ENCODE data around the gene CPNE2.
"Not testable (repeated sequence)": the region's sequence is repeated elsewhere in the genome, so short reads cannot be mapped to it uniquely, and the experiment has no call there.

The CPNE2 gene

DNA sequence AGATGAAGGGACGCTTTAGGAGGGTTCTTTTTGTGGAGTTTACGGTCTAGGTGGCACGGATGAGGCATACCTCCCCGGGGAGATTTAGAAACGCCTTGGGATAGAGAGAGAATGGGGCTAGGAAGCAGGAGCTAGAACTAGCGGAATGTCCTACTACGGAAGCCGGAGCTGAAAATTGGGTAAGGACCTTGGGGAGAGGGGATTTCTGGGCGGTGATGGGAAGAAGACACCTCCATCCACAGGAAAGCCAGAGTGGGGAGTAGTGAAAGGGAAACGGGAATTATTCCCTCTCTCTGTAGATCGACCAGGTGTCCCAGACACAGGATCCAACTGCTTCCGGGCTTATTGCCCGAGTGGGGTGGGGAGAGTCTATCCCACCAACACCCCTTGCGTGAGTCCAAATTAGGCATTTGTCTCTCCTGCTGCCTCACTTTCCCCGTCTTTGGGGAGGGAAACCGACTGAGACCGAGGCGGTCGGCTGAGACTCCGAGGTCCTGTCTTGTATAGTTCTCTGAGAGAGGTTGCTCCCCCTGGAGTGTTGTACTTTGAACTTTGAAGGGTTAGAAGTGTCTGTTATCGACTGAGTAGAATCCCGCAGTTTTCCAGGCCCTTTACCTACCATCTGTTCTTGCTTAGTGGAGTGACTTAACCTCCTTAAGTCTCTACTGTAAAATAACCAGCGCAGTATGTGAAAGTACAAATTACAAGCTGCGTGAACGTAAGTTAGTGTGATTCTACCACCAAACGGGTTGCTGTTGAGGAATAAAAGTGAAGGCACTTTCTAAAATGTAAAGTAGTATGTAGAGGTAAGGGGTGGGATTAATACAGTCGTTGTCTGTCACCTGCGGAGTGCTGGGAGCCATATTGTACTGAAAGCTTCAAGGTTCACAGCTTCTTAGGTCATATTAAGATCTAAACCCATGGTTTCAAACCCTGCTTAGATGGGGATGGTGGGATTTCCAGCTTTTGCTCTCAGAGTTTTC lies 94.8 kb downstream of the CPNE2 start:
- Histone ChIP-seq H3K4me1 (ENCODE audit: control insufficient read depth, low read depth, low read length) (peaks cover 8% of the 10 kb centered on the region), H3K36me3 (ENCODE audit: control insufficient read depth, low read depth, low read length) (no peaks in the 10 kb centered on the region), H3K27me3 (ENCODE audit: control insufficient read depth, insufficient read depth, low read length) (no peaks in the 10 kb centered on the region), H3K27ac (ENCODE audit: low read length) (no peak overlapping the region), H3K4me3 (ENCODE audit: low read length) (peak overlapping the region; percentile 75), H3K9me3 (ENCODE audit: control insufficient read depth, low read depth, low read length) (no peaks in the 10 kb centered on the region), H3K9ac (ENCODE audit: low read length) (peak overlapping the region; percentile 81)

DNA sequence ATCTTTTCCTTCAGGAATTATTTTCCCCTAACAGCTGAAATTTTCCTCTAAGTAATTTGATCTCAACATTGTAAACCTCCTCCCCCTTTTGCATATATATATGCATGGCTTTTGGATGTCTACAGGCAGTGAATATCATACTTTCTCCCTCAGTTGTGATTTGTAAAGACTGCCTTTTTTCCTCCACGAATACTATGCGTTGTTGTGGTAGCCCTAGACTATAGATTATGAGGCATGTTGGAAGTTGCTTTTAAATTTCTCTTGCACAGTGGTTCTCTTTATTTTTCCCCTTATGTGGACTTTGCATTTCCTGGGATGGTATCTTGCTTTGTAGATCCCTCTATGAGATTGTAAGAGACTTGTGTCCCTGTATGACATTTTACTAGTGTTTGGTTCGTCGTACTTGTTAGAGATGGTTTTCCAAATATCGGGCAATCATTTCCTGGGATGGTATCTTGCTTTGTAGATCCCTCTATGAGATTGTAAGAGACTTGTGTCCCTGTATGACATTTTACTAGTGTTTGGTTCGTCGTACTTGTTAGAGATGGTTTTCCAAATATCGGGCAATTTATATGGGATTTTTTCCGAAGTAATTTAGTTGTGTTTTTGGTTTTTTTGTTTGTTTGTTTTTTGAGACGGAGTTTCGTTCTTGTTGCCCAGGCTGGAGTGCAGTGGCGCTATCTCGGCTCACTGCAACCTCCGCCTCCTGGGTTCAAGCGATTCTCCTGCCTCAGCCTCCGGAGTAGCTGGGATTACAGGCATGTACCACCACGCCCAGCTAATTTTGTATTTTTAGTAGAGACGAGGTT lies 95.7 kb downstream of the CPNE2 start:
- not testable (repeated sequence) for H3K9ac ChIP-seq (ENCODE audit: low read length)
- H3K4me3 ChIP-seq (ENCODE audit: low read length), result peak overlapping the region; percentile 75

DNA sequence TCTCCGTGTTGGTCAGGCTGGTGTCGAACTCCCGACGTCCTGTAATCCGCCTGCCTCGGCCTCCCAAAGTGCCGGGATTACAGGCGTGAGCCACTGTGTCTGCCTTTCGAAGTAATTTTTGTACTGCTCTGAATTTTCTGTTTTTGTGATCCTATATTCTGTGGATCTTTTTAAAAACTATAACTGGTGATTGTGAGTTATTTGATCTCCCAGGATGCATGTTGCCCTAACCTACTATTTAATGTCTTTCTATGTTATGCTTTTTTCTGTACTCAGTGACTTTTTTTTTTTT lies 96.3 kb downstream of the CPNE2 start:
- no peak overlapping the region for H3K27ac ChIP-seq (ENCODE audit: low read length)
- peaks cover 8% of the 10 kb centered on the region for H3K4me1 ChIP-seq (ENCODE audit: control insufficient read depth, low read depth, low read length)

More for the DNA sequence above, 95.7 kb downstream of the CPNE2 start:
- not testable (repeated sequence) for H3K27me3 ChIP-seq (ENCODE audit: control insufficient read depth, insufficient read depth, low read length); H3K9me3 ChIP-seq (ENCODE audit: control insufficient read depth, low read depth, low read length); H3K27ac ChIP-seq (ENCODE audit: low read length); H3K36me3 ChIP-seq (ENCODE audit: control insufficient read depth, low read depth, low read length); H3K4me1 ChIP-seq (ENCODE audit: control insufficient read depth, low read depth, low read length)

DNA sequence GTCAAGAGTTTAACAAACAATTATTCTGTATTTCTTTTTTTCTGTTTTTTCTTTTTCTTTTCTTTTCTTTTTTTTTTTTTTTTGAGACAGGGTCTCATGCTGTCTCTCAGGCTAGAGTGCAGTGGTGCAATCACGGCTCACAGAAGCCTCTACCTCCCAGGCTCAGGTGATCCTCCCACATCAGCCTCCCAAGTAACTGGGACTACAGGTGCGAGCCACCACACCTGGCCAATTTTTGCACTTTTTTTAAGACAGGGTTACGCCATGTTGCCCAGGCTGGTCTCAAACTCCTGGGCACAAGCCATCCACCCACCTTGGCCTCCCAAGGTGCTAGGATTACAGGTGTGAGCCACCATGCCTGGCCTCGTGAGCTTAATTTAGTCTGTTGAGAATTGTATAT lies 97.1 kb downstream of the CPNE2 start:
- H3K27me3 ChIP-seq (ENCODE audit: control insufficient read depth, insufficient read depth, low read length); H3K9ac ChIP-seq (ENCODE audit: low read length); H3K4me3 ChIP-seq (ENCODE audit: low read length); H3K9me3 ChIP-seq (ENCODE audit: control insufficient read depth, low read depth, low read length); H3K36me3 ChIP-seq (ENCODE audit: control insufficient read depth, low read depth, low read length); H3K4me1 ChIP-seq (ENCODE audit: control insufficient read depth, low read depth, low read length); H3K27ac ChIP-seq (ENCODE audit: low read length): not testable (repeated sequence)

More for the DNA sequence above, 96.3 kb downstream of the CPNE2 start:
- H3K27me3 ChIP-seq (ENCODE audit: control insufficient read depth, insufficient read depth, low read length), result no peaks in the 10 kb centered on the region
- no peak overlapping the region for H3K4me3 ChIP-seq (ENCODE audit: low read length)
- no peaks in the 10 kb centered on the region for H3K9me3 ChIP-seq (ENCODE audit: control insufficient read depth, low read depth, low read length)
- H3K9ac ChIP-seq (ENCODE audit: low read length), result no peak overlapping the region
- no peaks in the 10 kb centered on the region for H3K36me3 ChIP-seq (ENCODE audit: control insufficient read depth, low read depth, low read length)

- Histone ChIP-seq H3K4me1 (ENCODE audit: control insufficient read depth, low read depth, low read length) (no peaks in the 10 kb centered on the region), H3K36me3 (ENCODE audit: control insufficient read depth, low read depth, low read length) (no peaks in the 10 kb centered on the region), H3K9ac (ENCODE audit: low read length) (no peak overlapping the region), H3K27ac (ENCODE audit: low read length) (no peak overlapping the region), H3K9me3 (ENCODE audit: control insufficient read depth, low read depth, low read length) (no peaks in the 10 kb centered on the region), H3K27me3 (ENCODE audit: control insufficient read depth, insufficient read depth, low read length) (no peaks in the 10 kb centered on the region), H3K4me3 (ENCODE audit: low read length) (no peak overlapping the region)
These were observed 97.8 kb downstream of the CPNE2 start for GRCh38 chr16:57190136-57190535.

DNA sequence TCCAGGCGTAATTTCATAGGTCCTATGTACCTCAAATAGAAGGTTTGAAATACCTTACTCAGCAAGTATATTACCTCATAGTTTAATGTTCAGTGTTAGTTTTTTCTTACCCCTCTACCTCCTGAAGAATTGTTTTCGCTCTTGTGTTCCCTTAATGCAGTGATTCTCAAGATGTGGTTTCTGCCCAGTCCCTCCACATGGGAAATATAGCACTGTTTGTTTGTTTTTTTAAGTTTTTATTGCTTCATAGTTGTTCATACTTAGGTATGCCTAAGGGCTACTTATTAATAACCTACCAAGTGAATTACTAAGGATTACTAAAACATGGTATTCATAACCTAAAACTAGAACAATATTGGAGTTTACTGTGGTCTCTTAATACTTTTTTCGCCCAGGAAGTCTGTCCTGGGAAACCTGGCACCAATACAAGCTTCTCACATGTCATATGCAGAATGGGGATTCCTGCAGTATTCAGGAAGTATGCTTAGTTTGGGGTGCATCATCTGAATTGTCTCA lies 98.7 kb downstream of the CPNE2 start:
- no peaks in the 10 kb centered on the region for H3K27me3 ChIP-seq (ENCODE audit: control insufficient read depth, insufficient read depth, low read length)
- no peaks in the 10 kb centered on the region for H3K36me3 ChIP-seq (ENCODE audit: control insufficient read depth, low read depth, low read length)
- no peaks in the 10 kb centered on the region for H3K9me3 ChIP-seq (ENCODE audit: control insufficient read depth, low read depth, low read length)
- no peak overlapping the region for H3K27ac ChIP-seq (ENCODE audit: low read length)
- no peak overlapping the region for H3K9ac ChIP-seq (ENCODE audit: low read length)
- H3K4me3 ChIP-seq (ENCODE audit: low read length), result no peak overlapping the region
- no peaks in the 10 kb centered on the region for H3K4me1 ChIP-seq (ENCODE audit: control insufficient read depth, low read depth, low read length)

- no peaks in the 10 kb centered on the region for H3K9me3 ChIP-seq (ENCODE audit: control insufficient read depth, low read depth, low read length)
- no peak overlapping the region for H3K4me3 ChIP-seq (ENCODE audit: low read length)
- no peak overlapping the region for H3K27ac ChIP-seq (ENCODE audit: low read length)
- no peaks in the 10 kb centered on the region for H3K27me3 ChIP-seq (ENCODE audit: control insufficient read depth, insufficient read depth, low read length)
- no peaks in the 10 kb centered on the region for H3K36me3 ChIP-seq (ENCODE audit: control insufficient read depth, low read depth, low read length)
- no peak overlapping the region for H3K9ac ChIP-seq (ENCODE audit: low read length)
- no peaks in the 10 kb centered on the region for H3K4me1 ChIP-seq (ENCODE audit: control insufficient read depth, low read depth, low read length)
These were observed 99.8 kb downstream of the CPNE2 start for GRCh38 chr16:57192146-57192545.

DNA sequence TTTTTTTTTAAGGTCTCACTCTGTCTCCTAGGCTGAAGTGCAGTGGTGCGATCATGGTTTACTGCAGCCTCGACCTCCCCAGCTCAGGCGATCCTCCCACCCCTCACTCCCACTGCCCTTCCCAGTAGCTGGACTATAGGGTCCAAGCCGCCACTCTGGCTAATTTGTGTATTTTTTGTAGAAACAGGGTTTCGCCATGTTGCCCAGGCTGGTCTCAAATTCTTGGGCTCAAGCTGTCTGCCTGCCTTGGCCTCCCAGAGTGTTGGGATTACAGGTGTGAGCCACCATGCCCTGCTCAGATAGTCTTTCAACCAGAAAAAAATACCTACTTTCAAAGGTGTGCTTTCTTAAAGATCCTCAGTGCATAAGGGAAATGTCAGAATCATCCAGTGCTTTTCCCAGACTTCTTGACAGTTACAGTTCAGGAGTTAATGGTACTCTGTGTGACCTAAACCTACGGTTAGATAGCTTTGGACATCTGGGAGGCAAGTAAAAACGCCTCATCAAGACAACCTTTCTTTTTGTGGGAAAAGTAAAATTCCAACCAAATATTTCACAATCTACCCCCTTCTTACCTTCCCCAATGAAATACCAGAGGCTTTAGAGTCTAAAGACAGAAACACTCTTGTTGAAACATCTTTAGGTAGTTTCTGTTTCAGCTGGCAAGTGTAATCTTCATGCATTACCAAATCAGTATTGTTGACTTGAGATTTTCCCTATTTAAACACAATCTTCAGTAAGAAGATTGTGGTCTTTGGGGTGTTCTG lies 100.5 kb downstream of the CPNE2 start:
- H3K9me3 ChIP-seq (ENCODE audit: control insufficient read depth, low read depth, low read length), result no peaks in the 10 kb centered on the region
- no peaks in the 10 kb centered on the region for H3K36me3 ChIP-seq (ENCODE audit: control insufficient read depth, low read depth, low read length)
- no peak overlapping the region for H3K27ac ChIP-seq (ENCODE audit: low read length)
- no peak overlapping the region for H3K4me3 ChIP-seq (ENCODE audit: low read length)
- H3K27me3 ChIP-seq (ENCODE audit: control insufficient read depth, insufficient read depth, low read length), result no peaks in the 10 kb centered on the region
- H3K9ac ChIP-seq (ENCODE audit: low read length), result no peak overlapping the region
- no peaks in the 10 kb centered on the region for H3K4me1 ChIP-seq (ENCODE audit: control insufficient read depth, low read depth, low read length)

DNA sequence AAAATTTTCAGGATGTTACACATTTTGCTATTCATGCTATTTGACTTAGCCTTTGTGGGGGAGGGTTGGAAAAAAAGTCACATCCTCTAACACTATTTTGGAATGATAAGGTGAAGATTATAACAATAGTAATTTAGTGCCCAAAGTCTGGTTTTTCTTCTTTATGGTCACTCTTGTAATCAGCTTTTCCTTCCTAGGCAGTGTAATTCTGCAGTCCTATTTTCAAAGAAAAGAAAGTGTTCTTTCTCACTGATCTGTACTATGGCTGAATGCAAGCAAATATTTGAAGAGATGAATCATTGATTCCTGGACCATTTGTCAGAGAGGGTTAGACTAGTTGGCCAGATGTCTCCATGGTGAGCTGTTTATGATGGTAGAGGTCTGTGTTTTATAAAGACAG lies 102.1 kb downstream of the CPNE2 start:
- H3K9me3 ChIP-seq (ENCODE audit: control insufficient read depth, low read depth, low read length), result no peaks in the 10 kb centered on the region
- H3K27ac ChIP-seq (ENCODE audit: low read length), result no peak overlapping the region
- H3K4me3 ChIP-seq (ENCODE audit: low read length), result no peak overlapping the region
- no peaks in the 10 kb centered on the region for H3K4me1 ChIP-seq (ENCODE audit: control insufficient read depth, low read depth, low read length)
- no peaks in the 10 kb centered on the region for H3K36me3 ChIP-seq (ENCODE audit: control insufficient read depth, low read depth, low read length)
- H3K9ac ChIP-seq (ENCODE audit: low read length), result no peak overlapping the region
- H3K27me3 ChIP-seq (ENCODE audit: control insufficient read depth, insufficient read depth, low read length), result no peaks in the 10 kb centered on the region

DNA sequence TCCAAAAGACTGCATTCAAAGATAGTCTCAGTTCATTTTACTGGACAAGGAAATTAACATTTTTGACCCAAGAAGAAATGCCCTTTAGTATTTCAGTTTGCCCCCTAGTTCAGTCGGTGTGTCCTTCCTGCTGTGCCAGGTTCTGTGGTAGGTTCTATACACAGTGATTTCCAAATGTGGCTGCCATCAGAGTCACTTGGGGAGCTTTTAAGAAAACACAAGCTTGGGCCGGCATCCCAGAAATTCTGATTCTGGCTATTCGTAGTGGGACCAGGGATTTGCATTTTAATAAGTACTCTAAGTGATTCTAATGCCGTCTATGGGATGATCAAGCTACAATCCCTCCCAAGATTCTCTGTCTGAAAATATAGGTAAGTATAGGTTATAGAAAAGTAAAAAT lies 103.9 kb downstream of the CPNE2 start:
- no peak overlapping the region for H3K9ac ChIP-seq (ENCODE audit: low read length)
- no peak overlapping the region for H3K27ac ChIP-seq (ENCODE audit: low read length)
- no peaks in the 10 kb centered on the region for H3K9me3 ChIP-seq (ENCODE audit: control insufficient read depth, low read depth, low read length)

DNA sequence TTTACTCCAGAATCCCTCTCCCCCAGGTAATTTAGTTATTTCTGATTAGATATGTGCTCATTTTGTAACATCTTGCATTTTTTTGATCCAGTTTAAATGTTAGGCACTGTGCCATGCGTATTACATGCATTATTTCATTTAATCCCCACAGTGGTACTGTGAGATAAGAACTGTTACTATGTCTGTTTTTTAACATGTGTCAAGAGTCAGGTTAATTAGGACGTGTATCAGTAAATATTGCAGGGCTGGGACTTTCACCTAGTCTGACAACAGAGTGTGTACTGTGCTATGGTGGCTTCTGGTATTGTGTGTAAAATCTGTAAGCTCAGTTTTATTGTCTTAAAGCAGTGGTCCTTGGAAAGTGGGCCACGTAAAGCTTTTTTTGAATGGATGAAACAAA lies 104.4 kb downstream of the CPNE2 start:
- Histone ChIP-seq H3K36me3 (ENCODE audit: control insufficient read depth, low read depth, low read length) (no peaks in the 10 kb centered on the region), H3K27me3 (ENCODE audit: control insufficient read depth, insufficient read depth, low read length) (no peaks in the 10 kb centered on the region), H3K9me3 (ENCODE audit: control insufficient read depth, low read depth, low read length) (no peaks in the 10 kb centered on the region), H3K27ac (ENCODE audit: low read length) (no peak overlapping the region), H3K4me1 (ENCODE audit: control insufficient read depth, low read depth, low read length) (no peaks in the 10 kb centered on the region), H3K4me3 (ENCODE audit: low read length) (no peak overlapping the region), H3K9ac (ENCODE audit: low read length) (no peak overlapping the region)

More for the DNA sequence above, 103.9 kb downstream of the CPNE2 start:
- H3K4me1 ChIP-seq (ENCODE audit: control insufficient read depth, low read depth, low read length), result no peaks in the 10 kb centered on the region
- no peaks in the 10 kb centered on the region for H3K27me3 ChIP-seq (ENCODE audit: control insufficient read depth, insufficient read depth, low read length)
- H3K36me3 ChIP-seq (ENCODE audit: control insufficient read depth, low read depth, low read length), result no peaks in the 10 kb centered on the region
- H3K4me3 ChIP-seq (ENCODE audit: low read length), result no peak overlapping the region

All from iPS-18a (cell line).